Upper lobe of left lung (tissue), 4 donors: Measurements from ENCODE around the gene ZNF205.

Experiments used
- CTCF ChIP-seq, 6 experiments: fragments of 450-650 bp in 4 of 6; fragments of 200-600 bp in 2 of 6; sonication (generic) in 2 of 6; IDR thresholded peaks; one replicate each; pipeline ENCODE4 v1.5.1; 2016 to 2019; ENCODE audit warnings: antibody characterized with exemption in 6 of 6
- POLR2AphosphoS5 ChIP-seq, 2 donors: sonication (generic); formaldehyde crosslinking; IDR thresholded peaks; one replicate each; pipeline ENCODE4 v1.5.1; 2017; ENCODE audit warnings: antibody characterized with exemption in 2 of 2

DNA sequence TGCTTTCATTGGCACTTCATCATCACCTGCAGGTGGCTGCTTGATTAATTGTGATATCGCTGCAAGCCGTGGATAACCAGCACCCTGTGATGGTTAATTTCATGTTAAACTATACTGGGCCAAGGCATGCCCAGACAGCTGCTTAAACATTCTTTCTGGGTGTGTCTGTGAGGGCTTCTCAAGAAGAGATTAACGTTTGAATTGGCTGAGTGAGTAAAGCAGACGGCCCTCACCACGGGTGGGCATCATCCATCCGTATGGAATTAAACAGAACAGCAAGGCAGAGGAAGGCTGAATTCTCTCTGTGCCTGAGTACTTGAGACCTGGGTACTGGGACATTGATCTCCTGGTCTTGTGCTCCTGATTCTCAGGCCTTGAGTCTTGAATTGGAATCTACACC is 15.4 kb downstream of the ZNF205 start:
- no peak for TF ChIP-seq CTCF (IDR thresholded peaks at IDR 0.05)
- no peak for TF ChIP-seq POLR2AphosphoS5 (IDR thresholded peaks at IDR 0.05)
